GM20431 (cell line): ENCODE data around the gene FFAR2.
"Not testable (repeated sequence)": the region's sequence is repeated elsewhere in the genome, so short reads cannot be mapped to it uniquely, and the experiment has no call there.

Source experiments
- in situ Hi-C: fragments of 300-500 bp; cut with MseI, MboI; formaldehyde crosslinking; loops from one replicate; pipeline ENCODE4 v1.15.0; 2020; ENCODE audit warnings: low sequenced_read_pairs; ENCODE audit not compliant: unreplicated experiment

FFAR2 gene

DNA sequence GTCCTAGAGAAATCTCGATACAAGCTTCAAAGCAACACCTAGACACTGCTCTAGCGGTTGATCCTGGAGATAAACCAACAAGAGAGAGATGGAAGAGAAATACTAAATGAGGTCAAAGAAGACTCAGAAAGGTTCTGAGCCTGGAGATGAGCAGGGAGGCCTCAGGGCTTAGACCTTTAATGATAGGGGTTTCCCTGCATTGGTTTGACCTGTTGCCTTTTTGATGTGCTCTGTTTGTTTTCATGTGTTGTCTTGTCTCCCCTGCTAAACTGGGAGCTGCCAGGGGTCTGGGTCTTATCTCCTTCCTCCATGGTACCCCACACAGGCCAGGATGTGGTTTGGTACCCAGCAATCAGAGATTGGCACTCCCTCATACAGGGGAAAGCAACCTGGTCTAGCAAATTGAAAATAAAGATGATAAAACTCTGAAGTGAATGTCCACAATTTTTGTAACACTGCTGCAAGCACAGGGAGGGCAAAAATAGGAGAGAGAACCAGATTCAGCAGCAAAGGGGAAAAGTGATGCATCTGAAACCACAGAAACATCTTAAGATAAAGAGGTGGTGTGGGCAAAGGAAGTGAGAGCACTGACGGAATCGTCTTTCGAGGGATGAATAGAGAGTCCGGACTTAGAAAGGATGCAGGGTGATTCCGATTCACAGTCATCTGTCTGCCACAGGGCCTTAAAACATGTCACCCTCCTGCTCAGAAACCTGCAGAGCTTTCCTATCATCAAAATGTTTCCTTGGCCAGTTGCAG is 3.5 kb downstream of the FFAR2 start:
- in situ Hi-C loops = no loop called here

- in situ Hi-C loops = no loop called here
These were observed 6.6 kb downstream of the FFAR2 start for GRCh38 chr19:35454663-35455062.

GRCh38 chr19:35455616-35456201 is 7.7 kb downstream of the FFAR2 start:
- in situ Hi-C loops = no loop called here

DNA sequence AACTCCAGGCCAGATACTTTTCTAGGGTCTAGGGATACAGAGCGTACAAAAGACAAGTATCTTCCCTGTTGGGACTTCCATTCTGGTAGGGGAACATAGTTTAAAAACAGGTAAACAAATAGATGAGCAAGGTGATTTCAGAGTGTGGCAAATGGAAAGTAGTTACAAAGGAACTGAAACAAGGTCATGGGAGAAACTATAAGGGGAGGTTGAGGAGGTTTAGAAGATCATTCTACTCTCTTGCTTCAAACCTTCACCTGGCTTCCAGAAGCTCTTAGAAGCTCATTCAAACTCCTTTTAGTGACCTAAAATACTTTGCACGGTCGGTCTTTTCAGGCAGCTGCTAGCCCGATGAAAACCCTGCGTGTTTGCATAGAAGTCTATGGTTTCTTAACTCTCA is 9.1 kb downstream of the FFAR2 start:
- in situ Hi-C loops = no loop called here

DNA sequence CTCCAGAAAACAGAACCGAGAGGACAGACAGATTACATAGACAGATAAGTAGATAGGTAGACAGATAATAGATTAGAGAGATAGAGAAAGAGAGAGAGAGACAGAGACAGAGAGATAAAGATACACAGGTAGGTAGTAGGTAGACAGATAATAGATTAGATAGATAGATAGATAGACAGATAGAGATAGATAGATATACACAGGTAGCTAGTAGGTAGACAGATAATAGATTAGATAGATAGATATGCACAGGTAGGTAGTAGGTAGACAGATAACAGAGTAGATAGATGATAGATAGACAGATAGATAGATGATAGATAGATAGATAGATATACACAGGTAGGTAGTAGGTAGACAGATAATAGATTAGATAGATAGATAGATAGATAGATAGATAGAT is 10.1 kb downstream of the FFAR2 start:
- in situ Hi-C loops = no loop called here

DNA sequence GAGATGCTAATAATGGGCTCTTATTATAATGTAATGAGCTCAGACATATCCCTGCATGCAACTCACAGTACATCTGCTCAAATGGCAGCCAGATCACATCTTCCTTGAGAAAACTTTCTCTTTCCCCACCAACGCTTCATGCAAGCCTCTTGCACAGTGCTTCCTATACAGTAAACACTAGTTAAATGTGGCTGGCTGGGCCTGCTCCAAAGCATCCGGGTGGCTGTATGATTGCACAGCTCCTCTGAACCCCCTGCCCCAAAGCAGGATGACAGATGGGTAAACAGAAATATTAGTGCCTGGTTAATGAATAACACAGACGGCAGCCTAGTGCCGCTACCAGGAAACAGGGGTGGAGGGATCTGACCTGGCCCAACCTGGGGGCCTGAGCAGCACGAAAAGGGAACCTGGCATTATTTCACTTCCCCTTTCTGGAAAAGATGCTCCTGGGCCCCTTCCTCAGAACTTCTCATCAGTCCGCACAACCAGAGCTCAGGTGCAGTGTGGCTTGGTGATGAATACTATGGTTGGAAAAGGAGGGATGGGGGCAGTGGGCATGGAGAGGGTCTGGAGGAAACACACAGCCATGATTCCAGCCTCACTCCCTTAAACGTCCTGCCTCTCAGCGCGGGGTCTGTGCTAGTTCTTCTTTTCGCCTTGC is 10.8 kb downstream of the FFAR2 start:
- in situ Hi-C loops = no loop called here

GRCh38 chr19:35459414-35460082 is 11.5 kb downstream of the FFAR2 start:
- in situ Hi-C loops = loop anchor here (10.0 kb wide), 1 partner anchor 105 kb away; the partner anchor contains the start of gene FFAR3

DNA sequence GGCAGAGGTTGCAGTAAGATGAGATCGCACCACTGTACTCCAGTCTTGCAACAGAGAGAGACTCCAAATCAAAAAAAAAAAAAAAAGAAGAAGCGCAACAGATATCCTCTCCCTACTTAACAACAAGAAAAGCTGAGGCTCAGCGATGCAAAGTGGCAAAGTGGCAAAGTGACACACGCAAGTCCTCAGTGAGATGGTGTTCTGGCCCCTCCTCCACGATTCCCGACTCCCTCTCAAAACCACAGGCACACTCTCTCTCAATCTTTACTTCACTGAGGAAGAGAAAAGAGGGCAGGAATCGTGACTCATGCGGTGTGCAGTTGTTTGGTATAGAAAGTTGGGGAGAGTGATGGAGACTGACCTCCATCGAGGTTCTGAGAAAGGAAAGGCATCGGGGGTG is 12.6 kb downstream of the FFAR2 start:
- in situ Hi-C loops = loop anchor here (10.0 kb wide), 1 partner anchor 106 kb away; the partner anchor contains the start of gene FFAR3

DNA sequence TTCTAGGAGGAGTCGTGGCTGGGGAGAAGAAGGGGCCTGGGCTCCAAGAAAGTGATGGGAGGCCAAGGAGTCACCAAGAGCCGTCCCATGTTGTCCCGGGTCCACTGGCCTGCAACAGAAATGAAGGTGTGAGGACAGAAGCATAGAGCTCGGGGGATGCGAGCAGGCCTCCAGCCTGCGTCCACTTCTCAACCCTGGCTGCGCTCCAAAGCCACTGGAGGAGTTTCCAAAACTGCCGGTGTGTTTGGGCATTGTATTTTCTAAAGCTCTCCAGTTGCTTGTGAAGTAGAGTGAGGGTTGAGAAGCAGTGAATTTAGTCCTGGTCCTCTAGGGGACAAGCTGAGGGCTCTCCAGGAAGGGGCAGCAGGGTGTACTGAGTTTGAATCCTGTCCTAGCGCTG is 13.0 kb downstream of the FFAR2 start:
- in situ Hi-C loops = loop anchor here (10.0 kb wide), 1 partner anchor 106 kb away; the partner anchor contains the start of gene FFAR3

- in situ Hi-C loops = loop anchor here (10.0 kb wide), 1 partner anchor 107 kb away; the partner anchor contains the start of gene FFAR3
These were observed 13.7 kb downstream of the FFAR2 start for GRCh38 chr19:35461788-35462187.

- in situ Hi-C loops = loop anchor here (10.0 kb wide), 1 partner anchor 108 kb away; the partner anchor contains the start of gene FFAR3
These were observed 14.5 kb downstream of the FFAR2 start for GRCh38 chr19:35462476-35462953.

- in situ Hi-C loops = loop anchor here (10.0 kb wide), 1 partner anchor 108 kb away; the partner anchor contains the start of gene FFAR3
These were observed 14.9 kb downstream of the FFAR2 start for GRCh38 chr19:35462956-35463355.

GRCh38 chr19:35466259-35466658 is 18.2 kb downstream of the FFAR2 start:
- in situ Hi-C loops = loop anchor here (10.0 kb wide), 1 partner anchor 111 kb away; the partner anchor contains the start of gene FFAR3

DNA sequence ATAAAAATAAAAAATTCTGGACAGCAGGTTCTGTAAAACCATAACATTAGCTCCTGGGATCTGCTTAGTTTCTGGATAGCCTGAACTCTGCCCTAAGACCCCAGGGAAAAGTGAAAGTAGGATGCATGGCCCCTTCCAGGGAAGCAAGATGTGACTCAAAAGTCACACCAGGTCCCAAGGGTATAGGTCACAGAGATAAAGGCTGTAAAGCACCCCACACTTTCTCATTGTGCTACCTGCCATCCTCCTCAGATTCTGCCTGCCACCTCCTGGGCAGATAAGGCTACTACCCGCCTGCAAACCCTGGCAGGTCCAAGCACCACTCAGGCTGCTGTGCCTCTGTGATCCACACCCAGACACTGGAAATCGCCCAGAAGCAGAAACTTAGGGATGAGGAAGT is 20.6 kb downstream of the FFAR2 start:
- in situ Hi-C loops = loop anchor here (10.0 kb wide), 1 partner anchor 114 kb away; the partner anchor contains the start of gene FFAR3

DNA sequence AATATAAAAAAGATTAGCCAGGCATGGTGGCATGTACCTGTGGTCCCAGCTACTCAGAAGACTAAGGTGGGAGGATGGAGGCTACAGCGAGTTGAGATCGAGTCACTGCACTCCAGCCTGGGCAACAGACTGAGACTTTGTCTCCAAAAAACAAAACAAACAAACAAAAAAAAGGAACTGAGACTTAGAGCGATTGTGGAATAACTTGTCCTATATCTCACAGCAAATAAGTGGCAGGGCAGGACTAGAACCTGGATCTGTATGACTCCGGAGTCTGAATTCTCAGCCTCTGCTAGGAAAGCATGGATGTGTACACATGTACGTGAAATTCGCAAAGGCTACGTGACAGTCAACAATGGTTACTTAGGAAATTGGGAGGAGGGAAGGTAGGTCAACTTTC is 22.1 kb downstream of the FFAR2 start:
- in situ Hi-C loops = no loop called here

GRCh38 chr19:35471075-35471474 is 23.0 kb downstream of the FFAR2 start:
- in situ Hi-C loops = not testable (repeated sequence)

- in situ Hi-C loops = no loop called here
These were observed 23.9 kb downstream of the FFAR2 start for GRCh38 chr19:35471946-35472345.

GRCh38 chr19:35474104-35474503 is 26.0 kb downstream of the FFAR2 start:
- in situ Hi-C loops = no loop called here

- in situ Hi-C loops = not testable (repeated sequence)
These were observed 26.5 kb downstream of the FFAR2 start for GRCh38 chr19:35474594-35474993.

DNA sequence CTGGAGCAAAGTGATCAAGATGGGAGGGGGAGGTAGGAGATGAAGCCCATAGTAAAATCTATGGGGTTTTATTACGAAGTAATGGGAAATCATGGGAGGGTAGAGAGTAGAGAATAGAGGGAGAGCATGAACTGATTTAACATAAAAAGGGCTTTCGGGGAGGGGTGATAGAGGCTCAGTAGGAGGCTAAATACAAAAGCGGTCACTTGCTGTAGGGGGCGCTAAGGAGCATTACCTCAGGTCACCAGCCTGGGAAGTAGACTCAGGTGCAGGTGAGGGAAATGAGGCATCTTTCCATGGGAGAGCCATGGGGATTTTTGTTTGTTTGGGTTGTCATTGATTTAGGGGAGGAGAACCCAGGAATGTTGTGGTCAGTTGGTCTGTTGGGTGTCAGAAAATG is 28.1 kb downstream of the FFAR2 start:
- in situ Hi-C loops = no loop called here
